Left cardiac atrium (tissue), 4 donors: Measurements from ENCODE around the gene CRYZ. TPM values are rescaled to one million over a fixed set of nuclear protein-coding genes. Genes with fewer than 3 reads are reported as not detected.
"Not testable (repeated sequence)": the region's sequence is repeated elsewhere in the genome, so short reads cannot be mapped to it uniquely, and the experiment has no call there.

Experiments used
- ATAC-seq, 2 donors: fragments of 200-7000 bp; cut with Tn5 transposase; one replicate each; pipeline ENCODE4 v1.9.1; 2020; ENCODE audit warnings: mild to moderate bottlenecking in 2 of 2, moderate library complexity in 2 of 2
- DNase-seq: peaks from one replicate; pipeline ENCODE4 v3.0.0-alpha.2; 2020
- intact Hi-C, 2 donors: fragments of 100-400 bp; cut with DNase I; formaldehyde crosslinking; loops; one replicate each; pipeline versions ENCODE4 v1.14.1 to v1.15.1; 2022 to 2023
- total RNA-seq, 2 donors: library from RNA; stranded (reverse); fragmentation: NEBNext Ultra II Directional; extraction: Animal tissue kit (Norgen Biotek cat#: 25700); gene quantifications; one replicate each; pipeline ENCODE4 v1.2.1, GENCODE V29; 2021
- donor health status: DM: no; HTN: yes; CAD: no.
- donor health status: DM: no; HTN: yes; CAD: no; lungs with severe emphysema.
- donor health status: DM: yes; HTN: yes; CAD: no.
- donor health status: Dilated cardiomyopathy.

The CRYZ gene
- total RNA-seq, 2 donors from 2014 or later = 23.6 to 35.5 TPM

DNA sequence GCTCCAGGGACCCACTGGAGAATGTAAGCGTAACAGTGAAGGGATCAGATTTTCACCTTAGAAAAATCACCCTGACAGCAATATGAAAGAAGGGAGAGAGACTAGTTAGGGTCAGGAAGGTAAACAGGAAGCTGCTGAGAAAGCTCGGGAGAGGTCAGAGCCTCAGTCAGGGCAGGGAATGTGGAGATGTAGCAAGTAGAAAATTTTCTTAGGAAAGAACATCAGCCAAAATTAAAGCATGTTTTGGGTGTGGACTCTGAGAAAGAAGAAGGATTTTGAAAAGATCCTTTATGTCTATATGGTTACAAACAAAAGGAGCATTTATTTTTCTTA lies 42.5 kb downstream of the CRYZ start:
- DNase-seq = no peak
- no peak for ATAC-seq
- intact Hi-C loops = no loop called here

DNA sequence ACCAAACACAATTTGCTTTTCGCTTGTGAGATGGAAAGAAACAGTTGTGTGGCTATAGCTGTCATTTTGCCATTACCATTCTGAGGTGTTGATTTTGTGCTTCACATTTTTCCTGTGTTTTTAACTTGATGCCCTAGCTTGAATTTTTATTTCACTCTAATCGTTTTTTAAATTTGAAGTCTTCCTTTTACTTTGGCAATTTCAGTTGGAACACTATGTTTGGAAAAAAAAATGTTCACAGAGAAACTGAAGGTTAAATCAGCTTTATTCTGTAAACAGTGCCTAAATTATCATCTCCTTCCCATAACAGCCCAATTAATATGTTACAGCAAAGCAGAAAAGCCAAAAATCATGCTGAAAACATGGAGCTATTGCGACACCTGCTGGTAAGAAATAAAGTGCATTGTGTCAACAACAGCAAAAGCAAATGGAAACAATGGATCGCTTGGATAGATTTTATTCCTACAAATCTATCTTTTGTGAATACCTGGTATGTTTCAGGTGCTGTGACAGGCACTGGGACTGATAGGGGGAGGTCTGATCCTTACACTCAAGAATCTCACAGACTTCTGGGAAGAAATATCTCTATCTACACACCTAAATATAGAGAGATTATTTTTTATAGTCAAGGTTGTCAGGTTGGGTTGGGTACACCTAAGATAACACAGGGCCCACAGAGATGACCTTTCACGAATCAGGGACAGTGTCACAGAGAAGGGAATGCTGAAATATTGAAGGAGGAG lies 43.1 kb downstream of the CRYZ start:
- ATAC-seq = no peak
- DNase-seq = no peak
- intact Hi-C loops = no loop called here

GRCh38 chr1:74686928-74687327 lies 45.9 kb downstream of the CRYZ start:
- intact Hi-C loops = no loop called here
- DNase-seq = no peak
- no peak for ATAC-seq

- no peak for ATAC-seq
- intact Hi-C loops = no loop called here
- no peak for DNase-seq
Measured at GRCh38 chr1:74684301-74684700, 48.5 kb downstream of the CRYZ start.

DNA sequence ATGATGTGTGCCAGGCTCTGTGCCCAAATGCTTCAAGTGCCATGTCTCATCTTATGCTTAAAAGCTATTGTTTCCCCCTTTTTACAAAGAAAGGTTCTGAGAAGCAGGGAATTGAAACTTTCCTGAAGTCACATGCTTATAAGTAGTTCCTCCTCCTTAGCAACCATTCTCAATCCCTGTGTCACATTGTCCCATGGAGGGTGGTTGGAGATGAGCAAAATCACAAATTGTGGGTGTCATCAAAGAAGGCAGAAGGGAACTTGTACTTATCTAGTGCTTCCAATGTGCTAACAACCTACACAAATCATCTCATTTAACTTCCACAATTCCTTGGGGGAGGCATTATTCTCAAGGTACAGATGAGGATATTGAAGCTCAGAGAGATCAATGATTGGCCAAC lies 49.2 kb downstream of the CRYZ start:
- intact Hi-C loops = no loop called here
- ATAC-seq = no peak
- no peak for DNase-seq

GRCh38 chr1:74681851-74682250 lies 51.0 kb downstream of the CRYZ start:
- ATAC-seq = no peak
- DNase-seq = no peak
- intact Hi-C loops = no loop called here

DNA sequence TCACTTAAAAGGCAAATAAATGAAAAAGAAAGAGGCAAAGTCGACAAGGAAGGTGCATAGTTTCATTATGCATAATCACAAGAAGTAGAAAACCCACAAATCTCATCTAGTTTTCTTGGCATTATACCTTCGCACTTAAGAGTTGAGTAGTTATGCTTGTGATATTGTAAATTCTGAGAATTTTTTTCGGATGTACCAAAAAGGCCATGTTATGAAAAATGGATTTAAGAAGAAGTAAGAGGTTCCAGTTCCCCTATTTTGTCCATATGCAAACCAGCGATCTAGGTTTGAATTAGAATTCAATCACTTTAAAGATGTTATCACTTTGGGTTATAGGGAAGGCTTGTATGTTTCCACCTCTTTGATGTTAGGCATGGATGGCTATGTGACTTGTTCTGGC lies 51.4 kb downstream of the CRYZ start:
- intact Hi-C loops = no loop called here
- DNase-seq = no peak
- ATAC-seq = no peak

DNA sequence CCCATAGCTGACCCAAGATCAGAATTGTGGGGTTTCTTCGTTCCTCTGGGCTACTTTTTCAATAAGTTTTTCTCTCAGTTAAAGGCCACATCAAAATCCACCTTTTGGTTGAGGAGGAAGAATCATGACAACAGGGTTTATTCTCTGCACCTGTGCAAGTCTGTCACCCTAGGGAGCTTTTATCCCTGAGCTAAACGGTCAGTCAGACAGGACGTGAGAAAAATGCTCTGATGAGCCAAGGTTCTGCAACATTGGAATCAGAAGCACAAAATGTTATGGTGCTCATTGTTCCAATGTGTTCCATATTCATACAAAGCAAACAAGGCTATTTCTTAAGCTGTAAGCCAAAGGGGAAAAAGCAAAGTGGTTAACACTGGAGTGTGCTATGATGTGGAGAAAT lies 51.8 kb downstream of the CRYZ start:
- no peak for ATAC-seq
- intact Hi-C loops = no loop called here
- DNase-seq = no peak

GRCh38 chr1:74679811-74680210 lies 53.0 kb downstream of the CRYZ start:
- ATAC-seq = no peak
- intact Hi-C loops = no loop called here
- no peak for DNase-seq

- intact Hi-C loops = no loop called here
- ATAC-seq = no peak
Measured at GRCh38 chr1:74677926-74678325, 54.9 kb downstream of the CRYZ start.

DNA sequence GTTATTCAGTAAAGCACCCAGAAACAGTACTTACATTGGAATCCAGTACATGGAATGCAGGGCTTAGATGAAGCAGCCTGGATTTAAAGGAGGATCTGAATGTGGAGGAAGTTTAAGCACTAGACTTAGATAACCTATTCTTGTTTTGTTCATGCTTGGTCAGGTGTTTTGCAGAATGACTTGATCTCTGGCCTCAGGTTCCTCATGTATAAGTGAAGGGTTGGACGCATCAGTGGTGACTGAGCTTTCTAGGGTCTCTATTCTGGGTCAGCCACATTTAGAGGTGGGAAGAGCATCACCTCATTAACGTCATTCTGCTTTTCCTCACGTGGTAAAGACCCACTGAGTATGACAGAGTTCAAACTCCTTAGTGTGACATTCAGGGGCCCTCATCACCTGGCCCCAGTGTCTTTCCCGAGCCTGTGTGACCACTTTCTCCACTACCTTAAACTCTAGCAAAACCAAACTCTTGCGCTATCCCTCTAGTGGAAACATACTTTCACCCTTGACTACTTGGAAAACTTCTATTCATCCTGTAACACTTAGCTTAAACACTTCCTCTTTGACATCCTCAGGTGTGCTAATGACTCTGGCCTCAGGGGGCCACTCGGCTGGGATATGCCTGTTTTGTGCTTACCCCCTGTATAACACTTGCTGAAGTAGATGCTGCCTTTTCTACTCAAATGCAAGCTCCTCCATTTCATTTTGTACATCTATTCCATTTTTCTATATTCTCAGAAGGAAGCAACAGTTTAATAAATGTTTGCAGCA lies 58.4 kb downstream of the CRYZ start:
- DNase-seq = no peak
- intact Hi-C loops = no loop called here
- no peak for ATAC-seq

More at GRCh38 chr1:74677926-74678325, 54.9 kb downstream of the CRYZ start:
- DNase-seq = no peak

GRCh38 chr1:74673351-74674111 lies 59.3 kb downstream of the CRYZ start, which contains the start of gene ERICH3:
TSS of gene ERICH3 (minus strand) at chr1:74673792. CDS start at chr1:74673519, 273 bp downstream.
- intact Hi-C loops = no loop called here
- peak in 1 of 2 donors; percentile 33 for ATAC-seq

DNA sequence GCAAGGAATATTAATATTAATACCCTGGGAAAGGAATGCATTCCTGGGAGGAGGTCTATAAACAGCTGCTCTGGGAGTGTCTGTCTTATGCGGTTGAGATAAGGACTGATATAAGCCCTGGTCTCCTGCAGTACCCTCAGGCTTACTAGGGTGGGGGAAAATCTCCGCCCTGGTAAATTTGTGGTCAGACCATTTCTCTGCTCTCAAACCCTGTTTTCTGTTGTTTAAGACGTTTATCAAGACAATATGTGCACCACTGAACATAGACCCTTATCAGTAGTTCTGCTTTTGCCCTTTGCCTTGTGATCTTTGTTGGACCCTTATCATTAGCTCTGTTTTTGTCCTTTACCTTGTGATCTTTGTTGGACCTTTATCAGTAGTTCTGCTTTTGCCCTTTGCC lies 62.0 kb downstream of the CRYZ start:
- ATAC-seq, DNase-seq, intact Hi-C loops: not testable (repeated sequence)

More at GRCh38 chr1:74673351-74674111, 59.3 kb downstream of the CRYZ start, which contains the start of gene ERICH3:
- no peak for DNase-seq

Other genes with a start within 250 kb of the CRYZ start
- gene LRRC53, start 220.4 kb downstream of the CRYZ start, total RNA-seq = not detected
- not detected for gene ERICH3, start 59.3 kb downstream of the CRYZ start, total RNA-seq
- 10 to 100 TPM; 20.9 to 21.1 TPM for gene TYW3, start 102 bp upstream of the CRYZ start, total RNA-seq